SKM-1 treated with dmso at 0.1 percent for 144 hours (cell line): ENCODE data around the gene RNF213.
"Not testable (repeated sequence)": the region's sequence is repeated elsewhere in the genome, so short reads cannot be mapped to it uniquely, and the experiment has no call there.

Source experiments
- DNase-seq: peaks from one replicate; lab custom pipeline; 2025; ENCODE audit not compliant: unreplicated experiment; lab: John Stamatoyannopoulos, UW

Gene RNF213

GRCh38 chr17:80385046-80385445, 124.4 kb downstream of the RNF213 start:
- DNase-seq: no peak

GRCh38 chr17:80386341-80386740, 125.7 kb downstream of the RNF213 start:
- DNase-seq: no peak

GRCh38 chr17:80387071-80387470, 126.4 kb downstream of the RNF213 start:
- DNase-seq: no peak

GRCh38 chr17:80388175-80388574, 127.5 kb downstream of the RNF213 start:
- DNase-seq: no peak

GRCh38 chr17:80388601-80389000, 127.9 kb downstream of the RNF213 start:
- no peak for DNase-seq

DNA sequence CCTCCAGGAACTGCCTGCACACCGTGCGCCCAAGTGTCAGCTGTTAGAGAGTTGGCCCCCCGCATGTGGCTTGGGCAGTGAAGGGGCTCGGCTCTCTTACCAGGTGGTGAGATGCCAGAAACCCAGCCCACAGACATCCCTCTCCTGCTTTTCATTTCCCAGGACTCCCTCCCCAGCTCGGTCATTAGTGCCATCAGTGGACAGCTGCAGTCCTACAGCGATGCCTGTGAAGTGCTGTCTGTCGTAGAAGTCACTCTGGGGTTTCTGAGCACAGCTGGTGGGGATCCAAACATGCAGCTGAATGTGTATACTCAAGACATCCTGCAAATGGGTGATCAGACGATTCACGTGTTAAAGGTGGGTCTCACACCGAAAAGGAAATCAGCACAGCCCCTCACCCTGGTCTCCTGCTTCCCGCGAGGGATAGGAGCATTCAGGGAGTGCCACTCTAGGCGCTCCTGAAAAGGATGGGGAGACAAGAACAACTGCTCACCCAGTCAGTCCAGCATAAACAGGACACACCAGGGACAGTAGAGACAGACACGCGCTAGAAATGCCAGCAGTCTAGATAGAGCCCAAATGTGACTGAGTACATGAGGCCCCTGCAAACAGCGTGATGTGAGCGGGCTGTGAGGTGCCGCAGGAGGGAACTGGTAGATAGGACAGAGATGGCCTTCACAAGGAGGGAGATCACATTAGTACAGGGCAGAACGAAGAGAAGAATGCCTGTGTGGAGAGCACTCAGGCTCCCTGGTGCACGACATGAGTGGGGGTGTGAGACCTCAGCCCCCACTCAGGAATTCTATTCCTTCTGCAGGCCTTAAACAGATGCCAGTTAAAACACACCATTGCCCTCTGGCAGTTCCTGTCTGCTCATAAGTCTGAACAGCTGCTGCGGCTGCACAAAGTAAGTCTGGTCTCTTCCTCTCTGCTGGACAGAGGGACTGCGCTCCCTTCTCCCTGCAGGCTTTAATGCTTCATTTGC, 128.7 kb downstream of the RNF213 start:
- no peak for DNase-seq

GRCh38 chr17:80393241-80393890, 132.7 kb downstream of the RNF213 start:
- no peak for DNase-seq

GRCh38 chr17:80393961-80394360, 133.3 kb downstream of the RNF213 start:
- no peak for DNase-seq

DNA sequence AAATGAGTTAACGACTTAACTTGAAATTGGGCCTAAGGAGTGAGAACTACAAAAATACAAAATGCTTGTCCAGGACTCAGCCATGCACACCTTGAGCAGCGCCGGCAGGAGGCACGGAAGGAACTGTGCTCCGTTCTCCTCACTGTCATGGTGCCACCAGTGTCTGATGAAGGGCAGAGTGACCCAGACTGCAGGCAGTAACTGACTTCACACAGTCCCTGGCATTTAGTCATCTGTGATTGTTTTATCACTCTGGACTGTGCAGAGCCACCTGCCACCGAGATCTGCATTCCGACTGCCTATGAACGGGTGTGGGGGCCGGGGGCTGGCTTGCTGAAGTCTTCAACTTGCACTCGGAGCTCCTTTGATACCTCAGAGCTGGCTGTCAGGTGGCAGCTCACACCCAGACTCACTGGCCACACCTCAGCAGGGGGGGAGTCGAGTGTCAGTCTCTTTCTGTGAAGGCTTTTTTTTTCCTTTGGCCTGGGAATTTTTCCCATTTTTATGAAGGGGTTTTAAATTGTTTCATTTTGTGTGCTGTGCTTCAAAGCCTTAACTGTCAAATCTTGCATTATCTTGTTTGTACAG, 134.1 kb downstream of the RNF213 start:
- no peak for DNase-seq

DNA sequence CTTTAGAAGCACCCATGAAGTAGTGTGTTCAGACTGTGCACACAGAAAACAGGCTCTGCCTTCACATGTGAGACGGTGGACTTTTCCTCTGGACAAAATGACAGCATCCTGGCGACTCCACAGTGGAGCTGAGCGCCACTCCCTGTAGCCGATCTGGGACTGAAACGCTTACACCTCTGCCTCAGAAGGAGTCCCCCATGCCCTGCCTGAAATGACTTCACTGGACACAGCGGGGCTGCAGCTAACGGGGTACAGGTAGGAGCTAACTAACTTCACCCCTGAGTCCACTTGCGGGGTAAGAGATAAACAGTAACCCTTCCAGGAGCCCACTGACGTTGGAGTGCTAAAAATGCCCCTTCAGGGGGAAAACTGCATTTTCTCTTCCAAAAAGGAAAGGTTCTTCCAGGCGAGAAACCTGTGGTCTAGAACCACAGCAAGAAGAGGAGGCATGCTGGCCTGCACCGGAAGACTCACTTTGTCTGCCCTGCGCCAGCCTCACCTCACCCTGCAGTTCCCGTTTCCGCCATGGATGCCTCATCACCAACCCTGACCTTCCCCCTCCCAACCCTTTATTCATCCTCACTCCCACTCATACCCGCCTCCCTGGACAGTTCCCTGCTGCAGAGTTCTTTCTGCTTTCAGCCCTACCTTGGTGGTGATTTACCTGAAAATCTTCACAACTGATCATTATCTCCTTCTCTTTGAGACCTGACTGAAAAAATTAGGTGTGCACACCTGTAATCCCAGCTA, 134.9 kb downstream of the RNF213 start:
- DNase-seq: no peak

DNA sequence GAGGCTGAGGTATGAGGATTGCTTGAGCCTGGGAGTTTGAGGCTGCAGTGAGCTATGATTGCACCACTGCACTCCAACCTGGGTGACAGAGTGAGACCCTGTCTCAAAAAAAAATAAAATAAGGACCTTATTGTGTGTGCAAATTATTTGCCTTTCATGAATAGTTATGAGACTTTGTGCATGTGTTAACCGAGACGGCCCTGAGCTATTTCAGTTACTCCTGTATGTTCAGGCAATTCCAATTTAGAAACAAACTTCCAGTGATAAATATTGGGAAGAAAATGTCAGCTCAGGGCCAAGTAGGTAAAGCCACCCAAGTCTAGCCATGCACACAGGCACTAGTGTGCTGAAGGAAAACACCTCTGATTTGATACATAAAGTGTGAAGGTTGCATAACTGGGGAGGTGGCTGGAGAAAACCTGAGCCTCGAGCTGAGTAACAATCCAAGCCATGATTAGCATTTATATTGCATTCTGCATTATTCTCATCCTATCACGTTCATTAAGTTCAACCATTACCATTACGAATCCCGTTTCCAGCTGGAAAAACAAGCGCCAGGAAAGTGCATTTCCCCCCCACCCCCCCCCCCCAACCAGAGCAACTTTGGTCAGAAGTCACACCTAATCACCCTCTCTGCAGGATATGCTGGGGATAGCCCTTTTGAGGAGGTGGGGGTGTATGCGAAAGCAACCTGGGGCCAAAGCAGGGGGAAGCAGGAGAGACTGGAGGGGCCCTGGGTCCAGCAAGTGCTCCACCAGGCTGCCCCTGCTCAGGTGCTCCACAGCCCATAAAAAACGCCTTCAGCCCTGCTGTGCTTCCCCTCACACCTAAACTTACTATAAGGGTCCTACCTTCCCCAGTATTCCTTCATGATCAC, 135.7 kb downstream of the RNF213 start:
- DNase-seq: no peak

GRCh38 chr17:80397034-80397387, 136.4 kb downstream of the RNF213 start:
- no peak for DNase-seq

DNA sequence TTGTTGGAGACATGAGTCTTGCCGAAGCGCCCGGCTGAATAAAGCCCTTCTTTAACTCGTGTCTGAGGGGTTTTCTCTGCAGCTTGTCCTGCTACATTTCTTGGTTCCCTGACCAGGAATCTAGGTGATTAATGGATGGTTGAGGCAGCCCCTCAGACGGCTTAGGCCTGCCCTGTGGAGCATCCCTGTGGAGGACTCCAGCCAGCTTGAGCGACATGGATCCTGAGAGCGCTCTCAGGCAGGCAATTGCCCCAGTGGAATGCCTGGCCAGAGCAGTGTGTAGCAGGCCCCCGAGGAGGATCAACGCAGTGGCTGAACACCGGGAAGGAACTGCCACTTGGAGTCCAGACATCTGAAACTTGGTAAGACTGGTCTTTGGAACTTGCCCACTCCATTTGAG, 137.0 kb downstream of the RNF213 start:
- DNase-seq: no peak

DNA sequence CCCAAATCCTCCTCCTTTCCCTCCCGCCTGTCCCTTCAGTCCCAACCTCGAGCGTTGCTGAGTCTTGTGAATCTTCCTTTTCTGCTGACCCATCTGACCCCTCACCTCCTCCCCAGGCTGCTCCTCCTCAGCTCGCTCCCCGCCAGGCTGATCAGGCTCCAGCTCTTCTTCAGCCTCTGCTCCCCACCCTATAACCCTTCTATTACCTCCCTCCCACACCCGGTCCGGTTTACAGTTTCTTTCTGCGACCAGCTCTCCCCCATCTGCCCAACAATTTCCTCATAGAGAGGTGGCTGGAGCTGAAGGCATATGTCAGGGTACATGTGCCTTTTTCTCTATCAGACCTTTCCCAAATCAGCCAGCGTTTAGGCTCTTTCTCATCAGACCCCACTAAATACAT, 140.4 kb downstream of the RNF213 start:
- DNase-seq: not testable (repeated sequence)

DNA sequence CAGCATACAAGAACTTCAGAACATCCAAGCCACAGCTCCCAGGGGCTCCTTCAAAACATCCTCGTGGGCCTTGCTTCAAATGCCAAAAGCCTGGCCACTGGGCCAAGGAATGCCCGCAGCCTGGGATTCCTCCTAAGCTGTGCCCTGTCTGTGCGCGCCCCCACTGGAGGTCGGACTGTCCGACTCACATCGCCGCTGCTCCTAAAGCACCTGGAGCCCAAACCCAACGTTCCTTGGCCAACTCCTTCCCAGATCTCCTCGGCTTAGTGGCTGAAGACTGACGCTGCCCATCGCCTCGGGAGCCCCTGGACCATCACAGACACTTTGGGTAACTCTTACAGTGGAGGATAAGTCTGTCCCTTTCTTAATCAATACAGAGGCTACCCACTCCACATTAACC, 141.4 kb downstream of the RNF213 start:
- DNase-seq: not testable (repeated sequence)

DNA sequence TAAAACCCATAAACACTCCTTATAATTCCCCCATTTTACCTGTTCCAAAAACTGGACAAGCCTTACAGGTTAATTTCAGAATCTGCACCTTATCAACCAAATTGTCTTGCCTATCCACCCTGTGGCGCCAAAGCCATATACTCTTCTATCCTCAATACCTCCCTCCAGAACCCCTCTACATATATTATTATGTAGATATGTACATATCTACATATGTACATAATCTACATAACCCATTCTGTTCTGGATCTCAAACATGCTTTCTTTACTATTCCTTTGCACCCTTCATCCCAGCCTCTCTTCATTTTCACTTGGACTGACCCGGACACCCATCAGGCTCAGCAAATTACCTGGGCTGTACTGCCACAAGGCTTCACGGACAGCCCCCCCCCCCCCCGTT, 142.3 kb downstream of the RNF213 start:
- DNase-seq: no peak

DNA sequence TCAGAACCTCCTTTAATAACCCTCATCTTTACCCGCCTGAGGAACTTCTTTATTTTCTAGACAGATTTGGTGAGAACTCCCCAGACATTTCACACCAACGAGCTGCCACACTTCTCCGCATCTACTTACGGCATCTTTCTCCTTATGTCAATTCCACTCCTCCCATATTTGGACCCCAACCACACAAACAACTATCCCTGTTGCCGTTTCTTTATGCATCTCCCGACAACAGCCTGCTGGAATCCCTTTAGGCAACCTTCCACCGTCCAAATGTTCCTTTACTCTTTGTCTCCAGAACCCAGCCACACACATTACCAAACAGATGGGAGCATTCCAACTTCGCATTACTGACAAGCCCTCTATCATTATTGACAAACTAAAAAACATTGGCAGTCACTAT, 145.5 kb downstream of the RNF213 start:
- DNase-seq: no peak

- DNase-seq: not testable (repeated sequence)
These were observed 147.3 kb downstream of the RNF213 start for GRCh38 chr17:80407917-80408316.

DNA sequence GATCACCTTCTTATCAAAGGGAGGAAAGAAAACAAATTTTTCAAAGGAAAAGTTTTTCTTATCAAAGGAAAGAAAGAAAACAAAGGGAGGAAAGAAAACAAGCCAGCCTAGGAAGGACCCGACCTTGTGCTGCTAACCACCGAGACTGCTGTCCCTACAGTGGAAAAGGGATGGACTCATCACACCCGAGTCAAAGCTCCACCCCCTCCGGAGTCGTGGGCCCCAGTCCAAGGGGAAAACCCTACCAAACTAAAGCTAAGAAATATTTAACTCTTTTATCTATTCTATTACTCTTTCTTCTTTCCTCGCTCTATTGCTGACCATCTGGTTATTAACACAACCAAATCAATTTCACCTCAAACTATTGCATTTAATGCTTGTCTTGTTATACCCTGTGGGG, 148.2 kb downstream of the RNF213 start:
- DNase-seq: no peak

DNA sequence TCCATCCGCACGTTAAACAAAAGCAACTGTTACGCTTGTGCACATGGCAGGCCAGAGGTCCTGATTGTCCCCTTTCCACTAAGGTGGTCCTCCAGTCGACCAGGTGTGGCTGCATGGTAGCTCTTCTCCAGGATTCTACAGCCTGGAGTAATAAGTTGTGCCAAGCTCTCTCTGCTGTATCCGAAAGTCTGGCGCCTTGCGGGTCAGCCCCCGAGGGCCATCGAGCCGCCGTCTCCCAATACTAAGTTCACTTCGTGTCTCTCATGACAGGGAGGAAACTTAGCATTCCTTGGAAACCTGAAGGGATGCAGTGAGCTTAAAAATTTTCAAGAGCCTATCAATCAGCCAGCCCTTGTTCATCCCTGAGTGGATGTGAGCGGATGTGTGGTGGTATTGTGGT, 149.0 kb downstream of the RNF213 start:
- no peak for DNase-seq
